Activated B cell treated with CpG ODN at 0.5 μM for 24 hours (primary cell): Measurements from ENCODE around the gene ZNF106. TPM values are rescaled to one million over a fixed set of nuclear protein-coding genes. Genes with fewer than 3 reads are reported as not detected.

Experiments
- ATAC-seq: fragments of 200-7000 bp; cut with Tn5 transposase; one replicate; pipeline ENCODE4 v1.10.0; 2021; ENCODE audit warnings: low read depth, mild to moderate bottlenecking, moderate library complexity
- CTCF ChIA-PET: fragments of 350-600 bp; sonication (Branson Sonifier 250); formaldehyde crosslinking; loops from one replicate; lab custom pipeline; 2021; ENCODE audit warnings: antibody characterized with exemption; lab: Charles Lee
- POLR2A ChIA-PET: fragments of 350-600 bp; sonication (Branson Sonifier 250); formaldehyde crosslinking; loops from one replicate; lab custom pipeline; 2021; ENCODE audit warnings: antibody characterized with exemption; lab: Charles Lee
- DNase-seq: peaks from one replicate; pipeline ENCODE4 v3.0.0; 2022
- H3K27ac Mint-ChIP-seq: one replicate; pipeline ENCODE4 v1.8.0; 2020; ENCODE audit warnings: mixed read lengths
- H3K27me3 Mint-ChIP-seq: one replicate; pipeline ENCODE4 v1.8.0; 2021; ENCODE audit warnings: mixed read lengths
- H3K36me3 Mint-ChIP-seq: one replicate; pipeline ENCODE4 v1.8.0; 2021; ENCODE audit warnings: low read depth, mixed read lengths
- H3K4me1 Mint-ChIP-seq: one replicate; pipeline ENCODE4 v1.8.0; 2021; ENCODE audit warnings: mixed read lengths
- H3K4me3 Mint-ChIP-seq: one replicate; pipeline ENCODE4 v1.8.0; 2020; ENCODE audit warnings: mild to moderate bottlenecking, mixed read lengths
- H3K9me3 Mint-ChIP-seq: one replicate; pipeline ENCODE4 v1.8.0; 2020; ENCODE audit warnings: mixed read lengths
- CTCF ChIP-seq: fragments of 200-600 bp; IDR thresholded peaks from one replicate; pipeline ENCODE4 v1.8.0; 2022; ENCODE audit warnings: antibody characterized with exemption, mild to moderate bottlenecking
- intact Hi-C: fragments of 100-400 bp; cut with micrococcal nuclease; formaldehyde crosslinking; loops from one replicate; pipeline ENCODE4 v1.15.1; 2024
- total RNA-seq: library from RNA; stranded (reverse); gene quantifications from 2 replicates; pipeline ENCODE4 v1.2.3, GENCODE V29; 2022

ZNF106 gene
- total RNA-seq, 1 donor from 2014 or later: 46.6 TPM

- ATAC-seq (no peak), DNase-seq (no peak)
- intact Hi-C loops: no loop called here
- H3K36me3 Mint-ChIP-seq: peaks cover 22% of the 10 kb centered on the region
- H3K27ac Mint-ChIP-seq: no peak overlapping the region
- POLR2A ChIA-PET: interaction anchor here (0.7 kb wide), 1 partner anchor 17 kb away, joined by 3 read pairs; no protein-coding TSS in a partner anchor
- H3K4me3 Mint-ChIP-seq: no peak overlapping the region
- CTCF ChIA-PET: no interaction called here
- no peaks in the 10 kb centered on the region for H3K4me1 Mint-ChIP-seq
- TF ChIP-seq CTCF: no peak
- no peaks in the 10 kb centered on the region for H3K27me3 Mint-ChIP-seq
- H3K9me3 Mint-ChIP-seq: peaks cover 12% of the 10 kb centered on the region
These were observed 112.9 kb downstream of the ZNF106 start for GRCh38 chr15:42378011-42378410.

GRCh38 chr15:42375941-42376340 lies 115.0 kb downstream of the ZNF106 start:
- ATAC-seq: no peak

GRCh38 chr15:42375252-42375651 lies 115.7 kb downstream of the ZNF106 start:
- peaks cover 12% of the 10 kb centered on the region for H3K9me3 Mint-ChIP-seq
- intact Hi-C loops: no loop called here
- ATAC-seq (no peak), DNase-seq (no peak)
- H3K4me3 Mint-ChIP-seq: no peak overlapping the region
- H3K27ac Mint-ChIP-seq: no peak overlapping the region
- peaks cover 21% of the 10 kb centered on the region for H3K36me3 Mint-ChIP-seq
- ChIA-PET POLR2A (no interaction called here), CTCF (no interaction called here)
- no peaks in the 10 kb centered on the region for H3K27me3 Mint-ChIP-seq
- H3K4me1 Mint-ChIP-seq: no peaks in the 10 kb centered on the region
- no peak for TF ChIP-seq CTCF

More at GRCh38 chr15:42375941-42376340, 115.0 kb downstream of the ZNF106 start:
- H3K27me3 Mint-ChIP-seq: no peaks in the 10 kb centered on the region
- H3K36me3 Mint-ChIP-seq: peaks cover 21% of the 10 kb centered on the region
- H3K27ac Mint-ChIP-seq: no peak overlapping the region
- ChIA-PET CTCF (interaction anchor here (1.4 kb wide), 1 partner anchor 9 kb away, joined by 3 read pairs; no protein-coding TSS in a partner anchor), POLR2A (no interaction called here)
- DNase-seq: no peak
- H3K9me3 Mint-ChIP-seq: peaks cover 12% of the 10 kb centered on the region
- no peak for TF ChIP-seq CTCF
- no peak overlapping the region for H3K4me3 Mint-ChIP-seq
- no peaks in the 10 kb centered on the region for H3K4me1 Mint-ChIP-seq
- intact Hi-C loops: no loop called here

- H3K4me1 Mint-ChIP-seq: no peaks in the 10 kb centered on the region
These were observed 116.1 kb downstream of the ZNF106 start for GRCh38 chr15:42374810-42375209.

GRCh38 chr15:42373936-42374335 lies 117.0 kb downstream of the ZNF106 start:
- no peaks in the 10 kb centered on the region for H3K27me3 Mint-ChIP-seq
- DNase-seq: no peak
- no peak for ATAC-seq
- H3K27ac Mint-ChIP-seq: no peak overlapping the region
- intact Hi-C loops: no loop called here
- peaks cover 17% of the 10 kb centered on the region for H3K36me3 Mint-ChIP-seq
- TF ChIP-seq CTCF: no peak
- POLR2A ChIA-PET: interaction anchor here (0.6 kb wide), 1 partner anchor 302 kb away, joined by 4 read pairs; no protein-coding TSS in a partner anchor
- peaks cover 12% of the 10 kb centered on the region for H3K9me3 Mint-ChIP-seq
- CTCF ChIA-PET: no interaction called here
- H3K4me3 Mint-ChIP-seq: no peak overlapping the region
- H3K4me1 Mint-ChIP-seq: no peaks in the 10 kb centered on the region

More at GRCh38 chr15:42374810-42375209, 116.1 kb downstream of the ZNF106 start:
- no peaks in the 10 kb centered on the region for H3K27me3 Mint-ChIP-seq
- DNase-seq (no peak), ATAC-seq (no peak)
- ChIA-PET POLR2A (interaction anchor here (0.6 kb wide), 1 partner anchor 303 kb away, joined by 4 read pairs; no protein-coding TSS in a partner anchor), CTCF (no interaction called here)
- TF ChIP-seq CTCF: no peak
- H3K4me3 Mint-ChIP-seq: no peak overlapping the region
- intact Hi-C loops: no loop called here
- no peak overlapping the region for H3K27ac Mint-ChIP-seq
- H3K36me3 Mint-ChIP-seq: peaks cover 21% of the 10 kb centered on the region
- peaks cover 12% of the 10 kb centered on the region for H3K9me3 Mint-ChIP-seq
